ENCODE measurements around the gene DAZAP1.

- TF ChIP-seq CTCF (conservative IDR thresholded peaks at IDR 0.05; ENCODE audit: low read depth, low read length): no peak
- no peak for TF ChIP-seq EZH2 (IDR thresholded peaks at IDR 0.05; ENCODE audit: borderline replicate concordance, low read depth, low read length, poor library complexity, severe bottlenecking)
Measured at GRCh38 chr19:1386945-1387683, 20.3 kb upstream of the DAZAP1 start.
